HG02852 (cell line): ENCODE results near the gene CPA1.

Experiments
- ATAC-seq: cut with Tn5 transposase; IDR thresholded peaks from one replicate; pipeline ENCODE4 v1.9.1; 2021; ENCODE audit warnings: mild to moderate bottlenecking, moderate library complexity; ENCODE audit not compliant: unreplicated experiment

CPA1 gene

GRCh38 chr7:130393841-130394411 lies 13.6 kb downstream of the CPA1 start:
- ATAC-seq, result no peak

DNA sequence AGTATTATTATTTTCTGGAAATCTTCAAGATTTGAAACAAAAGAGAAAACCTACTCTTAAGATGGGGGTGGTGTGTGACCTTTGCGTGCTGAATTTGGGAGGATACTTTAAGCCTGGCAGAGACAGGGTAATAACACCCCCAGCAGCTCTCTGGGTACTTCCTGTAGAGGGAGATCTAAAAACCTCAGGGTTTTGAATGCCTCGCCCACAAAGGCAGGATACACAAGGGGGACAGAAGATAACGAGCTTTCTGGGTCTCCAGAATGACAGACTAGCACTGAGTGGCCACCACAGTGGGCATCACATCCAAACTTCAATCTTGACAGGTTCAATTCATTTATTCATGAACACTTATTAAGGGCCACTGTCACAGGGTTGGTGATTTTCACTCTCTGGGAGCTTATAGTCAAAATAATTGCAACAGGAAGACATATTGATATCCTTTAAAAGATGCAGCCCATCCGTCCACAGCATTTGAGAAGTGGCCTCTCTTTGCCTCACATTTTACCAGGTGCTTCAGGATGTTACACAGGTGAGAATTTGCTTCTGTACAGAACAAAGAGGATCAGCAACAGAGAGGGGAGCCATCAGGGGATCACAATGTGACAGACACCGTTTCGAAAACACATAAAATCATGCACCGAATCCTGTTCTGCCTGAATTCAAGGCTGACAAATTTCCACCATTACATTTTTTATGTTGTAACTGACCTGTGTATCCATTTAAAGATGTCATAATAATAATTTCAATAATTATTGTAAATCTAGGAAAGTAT lies 14.3 kb downstream of the CPA1 start:
- no peak for ATAC-seq

DNA sequence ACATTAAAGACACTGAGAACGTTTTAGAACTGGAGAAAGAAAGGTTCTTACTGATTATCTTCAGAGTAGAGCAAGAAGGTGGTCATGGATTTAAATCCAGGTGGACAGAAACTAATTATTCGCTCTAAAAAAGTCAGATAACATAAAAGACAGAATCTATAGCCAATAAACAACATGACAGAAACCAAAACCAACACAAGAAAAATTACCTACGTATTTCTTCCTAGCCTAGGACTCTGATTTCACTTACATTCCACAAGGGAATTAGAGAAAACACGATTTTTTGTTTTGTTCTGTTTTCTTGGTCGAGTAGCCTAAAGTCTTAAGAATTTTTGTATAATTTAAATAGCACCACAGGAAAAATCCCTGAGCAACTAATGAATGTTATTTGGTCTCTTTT lies 15.1 kb downstream of the CPA1 start:
- ATAC-seq, result no peak

DNA sequence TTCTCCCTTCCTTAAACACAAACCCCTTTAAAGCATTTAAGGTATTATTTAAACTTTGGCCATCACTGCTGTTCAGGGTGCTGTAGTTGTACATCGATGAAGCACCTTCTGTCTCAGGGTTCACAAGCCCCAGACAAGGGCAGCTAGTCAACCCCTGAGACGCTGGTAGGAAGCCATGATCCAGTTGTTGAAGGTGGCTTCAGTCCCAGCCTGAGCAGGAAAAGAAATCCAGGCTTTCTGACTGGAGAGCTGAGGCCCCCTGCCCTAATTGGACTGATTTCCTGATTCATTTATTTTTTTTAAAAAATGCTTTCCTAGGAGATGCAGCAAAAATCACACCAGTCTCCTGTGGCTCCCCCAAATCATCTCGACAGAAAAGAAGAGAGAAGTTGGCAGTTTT lies 15.8 kb downstream of the CPA1 start:
- ATAC-seq, result no peak

- no peak for ATAC-seq
Measured at GRCh38 chr7:130397051-130397757, 16.9 kb downstream of the CPA1 start.

GRCh38 chr7:130397758-130398073 lies 17.4 kb downstream of the CPA1 start:
- no peak for ATAC-seq

- no peak for ATAC-seq
Measured at GRCh38 chr7:130398526-130399090, 18.3 kb downstream of the CPA1 start.

DNA sequence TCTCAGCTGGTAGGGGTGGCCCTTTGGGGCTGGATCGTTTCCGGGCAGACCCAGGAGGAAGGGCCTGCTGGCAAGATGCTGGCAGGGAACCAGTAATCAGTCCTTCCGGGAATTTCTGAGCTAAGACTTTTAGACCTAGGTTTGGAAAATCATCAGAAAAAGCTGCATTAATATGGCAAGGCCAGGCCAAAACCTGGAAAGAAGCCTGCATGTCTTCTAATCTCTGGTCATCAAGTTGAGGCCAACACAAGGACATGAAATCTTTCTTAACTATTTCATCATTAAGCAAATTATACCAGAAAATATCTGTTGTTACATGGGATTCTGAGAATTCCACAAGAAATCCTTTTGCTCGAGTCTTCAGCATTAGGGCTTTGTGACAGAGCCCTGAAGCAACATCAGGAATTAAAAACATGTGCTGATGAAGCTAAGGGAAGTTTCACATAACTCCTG lies 19.9 kb downstream of the CPA1 start:
- no peak for ATAC-seq

DNA sequence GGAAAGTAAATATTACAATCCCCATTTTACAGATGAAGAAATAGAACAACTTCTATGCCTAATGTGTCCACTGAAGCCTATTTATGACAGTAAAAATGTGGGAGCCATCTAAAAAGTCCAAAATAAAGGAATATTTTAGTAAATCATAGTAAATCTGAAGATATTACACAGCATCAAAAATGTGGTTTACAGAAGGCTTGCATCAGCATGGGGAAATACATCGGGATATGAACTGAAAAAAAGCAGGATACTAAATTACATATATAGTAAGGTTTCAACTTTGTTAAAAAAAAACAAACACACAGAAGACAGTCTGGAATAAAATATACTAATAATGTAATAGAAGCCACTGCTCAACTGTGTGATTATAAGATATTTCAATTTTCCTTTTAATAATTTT lies 20.8 kb downstream of the CPA1 start:
- no peak for ATAC-seq

DNA sequence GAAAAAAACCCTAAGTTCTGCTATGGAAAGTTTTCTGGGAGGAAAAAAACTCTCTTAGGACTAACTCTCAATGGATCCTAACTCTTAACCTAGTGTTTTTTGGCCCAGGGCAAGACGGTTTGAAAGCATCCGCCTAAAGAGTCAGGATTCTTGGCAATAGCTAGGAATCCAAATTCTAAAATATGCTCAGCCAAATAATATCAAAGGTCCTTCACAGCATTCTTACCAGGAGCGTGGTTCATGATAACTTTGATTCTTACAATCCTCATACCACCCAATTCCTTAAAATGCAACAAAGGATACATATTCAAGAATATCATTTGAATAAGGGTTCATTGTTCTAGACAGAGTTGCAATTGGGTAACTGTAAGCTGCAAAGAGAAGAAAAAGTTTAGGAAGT lies 21.3 kb downstream of the CPA1 start:
- no peak for ATAC-seq

- no peak for ATAC-seq
Measured at GRCh38 chr7:130405003-130405402, 24.7 kb downstream of the CPA1 start.

DNA sequence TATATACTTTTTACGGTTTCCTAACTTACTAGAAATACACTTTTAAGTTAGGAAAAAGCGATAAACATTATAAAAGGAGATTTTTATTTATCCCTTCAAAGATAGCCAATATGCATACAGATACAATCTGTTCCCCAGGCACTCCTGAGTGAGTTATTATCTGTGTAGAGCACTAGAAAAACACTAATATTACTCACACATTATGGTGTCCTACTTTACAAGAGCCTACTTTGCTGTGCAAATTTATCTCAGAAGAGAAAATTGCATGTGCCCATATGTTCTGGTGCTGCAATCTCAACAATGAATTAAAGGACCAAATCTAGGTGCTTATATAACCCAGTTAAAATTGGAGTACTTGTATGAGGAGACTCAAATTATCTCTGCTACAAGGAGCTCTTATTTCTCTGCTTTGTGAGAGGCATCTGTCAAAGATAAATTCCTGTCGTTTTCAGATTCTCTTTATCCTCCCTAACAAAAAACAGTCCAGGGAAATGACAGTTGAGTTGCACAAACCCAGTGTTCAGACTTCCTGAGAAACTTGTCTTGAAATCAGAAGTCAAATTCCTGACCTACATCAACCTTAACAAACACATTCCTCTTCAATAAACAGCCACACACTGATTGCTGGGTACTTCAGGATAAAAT lies 28.9 kb downstream of the CPA1 start:
- ATAC-seq, result no peak

GRCh38 chr7:130409712-130410072 lies 29.4 kb downstream of the CPA1 start:
- ATAC-seq, result no peak

DNA sequence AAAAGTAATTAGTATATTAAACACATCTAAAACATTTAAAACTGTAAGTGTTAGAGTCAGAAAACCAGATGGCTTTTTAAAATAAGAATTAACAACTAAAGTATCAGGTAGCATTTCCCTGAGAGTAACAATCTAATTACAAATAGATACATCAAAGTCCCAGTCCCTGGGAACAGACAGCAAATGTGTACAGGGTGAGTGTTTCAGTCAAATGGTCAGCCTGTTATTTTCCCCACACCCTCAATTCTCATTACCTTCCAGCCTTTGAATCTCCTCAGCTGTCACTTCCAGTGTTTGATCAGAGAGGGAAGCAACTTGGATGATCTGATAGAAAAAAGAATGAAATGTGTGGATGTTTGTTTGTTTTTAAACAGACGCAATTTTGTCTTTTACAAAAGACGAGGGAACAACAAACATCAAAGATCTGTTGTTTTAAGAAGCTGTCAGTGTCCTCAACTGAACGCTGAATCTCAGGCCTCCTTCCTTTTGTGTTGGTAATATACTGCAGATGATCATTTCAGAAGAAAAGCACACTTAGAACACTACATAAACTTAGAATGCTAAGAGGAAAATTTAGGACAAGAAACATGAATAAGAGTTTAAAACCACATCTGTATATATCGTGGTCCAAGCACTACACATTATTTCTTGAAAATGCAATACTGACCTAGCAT lies 30.7 kb downstream of the CPA1 start:
- ATAC-seq, result no peak

GRCh38 chr7:130413201-130413600 lies 32.9 kb downstream of the CPA1 start:
- no peak for ATAC-seq

- no peak for ATAC-seq
Measured at GRCh38 chr7:130415006-130415405, 34.7 kb downstream of the CPA1 start.

DNA sequence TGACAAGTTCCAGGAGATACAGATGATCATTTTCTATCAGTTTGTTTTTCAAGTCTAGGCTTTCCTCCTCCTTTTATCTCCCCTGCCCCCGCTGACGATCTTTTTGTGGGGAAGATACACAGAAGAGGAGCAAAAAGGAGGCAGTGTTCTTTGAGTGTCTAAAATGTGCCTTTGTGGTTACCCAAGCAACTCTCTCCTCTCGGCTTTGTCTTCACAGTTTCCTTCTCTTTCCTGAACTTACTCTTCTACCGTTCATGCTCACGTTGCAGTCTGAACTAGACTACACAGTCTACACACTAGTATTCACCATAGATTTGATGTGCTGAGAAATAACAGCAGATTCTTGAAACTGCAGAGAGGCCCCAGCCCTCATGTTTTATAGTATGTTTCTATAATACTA lies 36.9 kb downstream of the CPA1 start:
- no peak for ATAC-seq

- ATAC-seq, result no peak
Measured at GRCh38 chr7:130418306-130418705, 38.0 kb downstream of the CPA1 start.

DNA sequence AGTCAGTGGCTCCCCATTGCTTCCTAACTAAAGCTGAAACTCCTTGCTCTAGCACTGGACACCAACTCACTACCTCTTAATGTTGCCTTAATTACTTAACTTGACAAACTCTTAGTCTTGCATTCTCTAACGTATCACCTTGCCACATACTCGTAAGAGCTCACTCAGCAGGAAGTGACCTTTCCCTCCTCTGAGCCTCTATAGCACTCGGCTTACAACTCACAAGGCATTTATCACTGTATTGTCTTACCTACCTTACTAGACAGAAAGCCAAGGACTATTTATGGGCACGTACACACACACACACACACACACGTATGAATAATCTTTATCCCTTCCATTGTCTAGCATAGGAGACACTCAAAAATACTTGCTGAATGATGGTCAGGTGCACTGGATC lies 39.4 kb downstream of the CPA1 start:
- ATAC-seq, result no peak

- no peak for ATAC-seq
Measured at GRCh38 chr7:130420943-130421578, 40.8 kb downstream of the CPA1 start.

DNA sequence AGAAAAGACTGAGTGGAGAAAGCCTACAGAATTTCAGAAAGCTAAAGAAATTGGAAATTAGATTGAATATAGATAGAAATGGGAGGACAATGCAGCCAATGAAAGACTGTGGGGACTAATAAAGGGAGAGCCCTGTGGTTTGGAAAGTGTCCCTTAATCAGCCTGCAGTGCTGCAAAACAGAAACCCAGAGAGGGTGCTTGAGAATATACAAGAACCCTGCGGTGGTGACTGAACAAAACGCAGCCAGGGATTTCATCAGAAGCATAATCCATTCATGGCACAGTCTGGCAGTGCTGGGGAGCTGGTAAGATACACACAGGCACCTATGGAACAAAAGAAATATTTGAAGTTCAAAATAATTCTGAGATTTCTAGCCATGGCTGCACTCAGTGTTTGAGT lies 41.4 kb downstream of the CPA1 start:
- ATAC-seq, result peak; percentile 68
